OCI-LY3 (cell line): ENCODE data around the gene LRRC8D.

Source experiments
- H2AFZ ChIP-seq: fragments of 200-600, 300-600 bp; shearing (Covaris generic); 2 replicates; pipeline ENCODE4 v1.6.0; 2014; ENCODE audit warnings: antibody characterized with exemption, low read depth, low read length
- H3K27ac ChIP-seq: fragments of 200-600, 300-600 bp; sonication (generic); 2 replicates; pipeline ENCODE4 v1.5.1; 2014; ENCODE audit warnings: mild to moderate bottlenecking, low read length, moderate library complexity, mixed read lengths
- H3K27me3 ChIP-seq: fragments of 200-600, 300-600 bp; sonication (generic); 2 replicates; pipeline ENCODE4 v1.6.1; 2014; ENCODE audit warnings: low read depth, low read length, mixed read lengths
- H3K36me3 ChIP-seq: fragments of 200-600, 300-600 bp; sonication (generic); replicated peaks from 2 replicates; pipeline ENCODE3; 2014; ENCODE audit warnings: low read depth, low read length, mixed read lengths
- H3K4me1 ChIP-seq: fragments of 300-600, 200-600 bp; sonication (generic); 2 replicates; pipeline ENCODE4 v1.6.1; 2014; ENCODE audit warnings: low read length, mixed read lengths
- H3K4me2 ChIP-seq: fragments of 200-600, 300-600 bp; sonication (generic); 2 replicates; pipeline ENCODE4 v1.6.1; 2014; ENCODE audit warnings: low read length, mixed read lengths
- H3K4me3 ChIP-seq: fragments of 300-600, 200-600 bp; sonication (generic); 2 replicates; pipeline ENCODE4 v1.5.1; 2014; ENCODE audit warnings: antibody characterized with exemption, mild to moderate bottlenecking, low read length, moderate library complexity
- H3K79me2 ChIP-seq: fragments of 300-600, 200-600 bp; shearing (Covaris generic); 2 replicates; pipeline ENCODE4 v1.6.1; 2014; ENCODE audit warnings: mild to moderate bottlenecking, low read length, mixed read lengths
- H3K9ac ChIP-seq: fragments of 300-600, 200-600 bp; shearing (Covaris generic); 2 replicates; pipeline ENCODE4 v1.6.0; 2014; ENCODE audit warnings: mild to moderate bottlenecking, low read length, moderate library complexity
- H3K9me3 ChIP-seq: fragments of 200-600, 300-600 bp; shearing (Covaris generic); 2 replicates; pipeline ENCODE4 v1.6.1; 2014; ENCODE audit warnings: low read length, mixed read lengths; ENCODE audit not compliant: insufficient read depth
- H4K20me1 ChIP-seq: fragments of 200-600, 300-600 bp; sonication (generic); 2 replicates; pipeline ENCODE4 v1.6.1; 2016; ENCODE audit warnings: low read length, mixed read lengths; ENCODE audit not compliant: insufficient read depth
- CTCF ChIP-seq: fragments of 200-600, 300-600 bp; sonication (generic); IDR thresholded peaks from 2 replicates; pipeline ENCODE4 v1.5.1; 2014; ENCODE audit warnings: antibody characterized with exemption, low read length, low read depth
- EZH2phosphoT487 ChIP-seq: fragments of 200-600 bp; shearing (Covaris generic); IDR thresholded peaks from 2 replicates; pipeline ENCODE4 v1.6.1; 2018; ENCODE audit warnings: antibody characterized with exemption, mixed run types, low read depth

Gene LRRC8D

GRCh38 chr1:89844860-89845259 is 24.0 kb downstream of the LRRC8D start:
- TF ChIP-seq EZH2phosphoT487 (no peak), CTCF (no peak)
- H3K4me3 ChIP-seq: peak overlapping the region; percentile 93; the same call in 1 of the 2 replicates
- peaks cover 8% of the 10 kb centered on the region for H3K36me3 ChIP-seq
- H3K4me2 ChIP-seq: peak overlapping the region; percentile 99
- no peak overlapping the region for H3K27ac ChIP-seq
- H3K4me1 ChIP-seq: peaks cover 36% of the 10 kb centered on the region
- no peaks in the 10 kb centered on the region for H3K27me3 ChIP-seq
- no peak overlapping the region for H3K9ac ChIP-seq
- H2AFZ ChIP-seq: no peak overlapping the region
- no peaks in the 10 kb centered on the region for H3K9me3 ChIP-seq
- H3K79me2 ChIP-seq: peaks cover 12% of the 10 kb centered on the region
- H4K20me1 ChIP-seq: no peaks in the 10 kb centered on the region; the same call in 1 of the 2 replicates

GRCh38 chr1:89847191-89847729 is 26.4 kb downstream of the LRRC8D start:
- Histone ChIP-seq H3K36me3 (peaks cover 8% of the 10 kb centered on the region), H3K27me3 (no peaks in the 10 kb centered on the region), H3K27ac (no peak overlapping the region), H3K9ac (no peak overlapping the region), H2AFZ (no peak overlapping the region), H4K20me1 (no peaks in the 10 kb centered on the region; the same call in 1 of the 2 replicates), H3K79me2 (peaks cover 15% of the 10 kb centered on the region), H3K4me2 (peak overlapping the region; percentile 58), H3K4me1 (peaks cover 35% of the 10 kb centered on the region), H3K4me3 (peak overlapping the region; percentile 9), H3K9me3 (no peaks in the 10 kb centered on the region)
- no peak for TF ChIP-seq EZH2phosphoT487
- no peak for TF ChIP-seq CTCF

- Histone ChIP-seq H3K4me1 (peaks cover 32% of the 10 kb centered on the region), H3K27ac (no peak overlapping the region), H3K4me3 (no peak overlapping the region), H2AFZ (no peak overlapping the region), H3K27me3 (no peaks in the 10 kb centered on the region), H3K9me3 (no peaks in the 10 kb centered on the region), H3K9ac (no peak overlapping the region), H3K4me2 (no peak overlapping the region), H3K79me2 (peaks cover 10% of the 10 kb centered on the region; the same call in 1 of the 2 replicates), H4K20me1 (peaks cover 9% of the 10 kb centered on the region), H3K36me3 (peaks cover 8% of the 10 kb centered on the region)
- no peak for TF ChIP-seq CTCF
Measured at GRCh38 chr1:89850844-89851415, 30.1 kb downstream of the LRRC8D start.

GRCh38 chr1:89854140-89854539 is 33.3 kb downstream of the LRRC8D start:
- TF ChIP-seq EZH2phosphoT487: no peak
- no peaks in the 10 kb centered on the region for H3K9me3 ChIP-seq
- H3K4me2 ChIP-seq: no peak overlapping the region
- H3K27me3 ChIP-seq: no peaks in the 10 kb centered on the region
- peaks cover 3% of the 10 kb centered on the region; the same call in 1 of the 2 replicates for H3K79me2 ChIP-seq
- no peak overlapping the region for H2AFZ ChIP-seq
- H3K4me1 ChIP-seq: peaks cover 18% of the 10 kb centered on the region
- H3K36me3 ChIP-seq: no peaks in the 10 kb centered on the region
- no peak overlapping the region for H3K9ac ChIP-seq
- H3K4me3 ChIP-seq: no peak overlapping the region
- H4K20me1 ChIP-seq: peaks cover 9% of the 10 kb centered on the region
- H3K27ac ChIP-seq: no peak overlapping the region
